Hepatocyte (in vitro differentiated cells): ENCODE measurements around the gene LEMD1.

ENCODE experiments used
- EZH2 ChIP-seq: fragments of 200-600 bp; sonication (generic); IDR thresholded peaks from 2 replicates; pipeline ENCODE4 v1.6.1; 2016; ENCODE audit warnings: antibody characterized with exemption, mild to moderate bottlenecking, borderline replicate concordance
- EZH2phosphoT487 ChIP-seq: fragments of 200-600 bp; sonication (generic); IDR thresholded peaks from one replicate; pipeline ENCODE4 v1.6.1; 2018; ENCODE audit warnings: antibody characterized with exemption, mild to moderate bottlenecking, low read depth, moderate library complexity; ENCODE audit not compliant: unreplicated experiment, severe bottlenecking
- TF ChIP-seq, protein P1 (sequence below): fragments of 200-600 bp; sonication (generic); IDR thresholded peaks from 2 replicates; pipeline ENCODE4 v1.5.1; 2016; ENCODE audit warnings: antibody characterized with exemption, mild to moderate bottlenecking; ENCODE audit not compliant: poor library complexity

DNA sequence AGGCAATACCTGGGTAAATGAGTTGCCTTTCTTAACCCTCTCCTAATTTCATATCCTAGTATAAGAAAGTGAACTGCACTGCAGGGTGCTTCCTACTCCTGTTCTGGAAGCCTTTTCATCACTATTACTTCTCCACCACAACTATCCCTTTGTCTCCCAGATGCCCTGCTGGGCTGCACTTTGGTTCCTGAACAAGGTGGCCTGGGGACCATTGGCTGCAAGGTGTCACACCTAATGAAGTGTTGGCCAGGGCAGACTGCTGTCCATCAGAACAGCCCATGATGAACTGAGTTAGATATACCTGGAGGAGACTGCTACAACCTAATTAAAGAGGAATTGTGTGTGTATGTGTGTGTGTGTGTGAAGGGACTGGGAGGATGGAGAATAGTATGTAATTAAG lies 63.3 kb downstream of the LEMD1 start:
- TF ChIP-seq, protein P1, sequence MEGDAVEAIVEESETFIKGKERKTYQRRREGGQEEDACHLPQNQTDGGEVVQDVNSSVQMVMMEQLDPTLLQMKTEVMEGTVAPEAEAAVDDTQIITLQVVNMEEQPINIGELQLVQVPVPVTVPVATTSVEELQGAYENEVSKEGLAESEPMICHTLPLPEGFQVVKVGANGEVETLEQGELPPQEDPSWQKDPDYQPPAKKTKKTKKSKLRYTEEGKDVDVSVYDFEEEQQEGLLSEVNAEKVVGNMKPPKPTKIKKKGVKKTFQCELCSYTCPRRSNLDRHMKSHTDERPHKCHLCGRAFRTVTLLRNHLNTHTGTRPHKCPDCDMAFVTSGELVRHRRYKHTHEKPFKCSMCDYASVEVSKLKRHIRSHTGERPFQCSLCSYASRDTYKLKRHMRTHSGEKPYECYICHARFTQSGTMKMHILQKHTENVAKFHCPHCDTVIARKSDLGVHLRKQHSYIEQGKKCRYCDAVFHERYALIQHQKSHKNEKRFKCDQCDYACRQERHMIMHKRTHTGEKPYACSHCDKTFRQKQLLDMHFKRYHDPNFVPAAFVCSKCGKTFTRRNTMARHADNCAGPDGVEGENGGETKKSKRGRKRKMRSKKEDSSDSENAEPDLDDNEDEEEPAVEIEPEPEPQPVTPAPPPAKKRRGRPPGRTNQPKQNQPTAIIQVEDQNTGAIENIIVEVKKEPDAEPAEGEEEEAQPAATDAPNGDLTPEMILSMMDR, result no peak
- no peak for TF ChIP-seq EZH2
- no peak for TF ChIP-seq EZH2phosphoT487
